Aorta (tissue), 5 donors: ENCODE measurements around the gene VSIG2. TPM values are rescaled to one million over a fixed set of nuclear protein-coding genes. Genes with fewer than 3 reads are reported as not detected.

Experiments
- ATAC-seq: fragments of 200-7000 bp; cut with Tn5 transposase; one replicate; pipeline ENCODE4 v1.9.1; 2022; ENCODE audit warnings: moderate library complexity; ENCODE audit not compliant: low FRiP score
- DNase-seq, 2 donors: peaks; one replicate each; pipeline ENCODE4 v3.0.0-alpha.2; 2020
- H3K27ac ChIP-seq, 2 donors: one replicate each; pipeline ENCODE4 v1.5.1; 2013; ENCODE audit warnings: low read length in 2 of 2, mild to moderate bottlenecking in 2 of 2, moderate library complexity in 2 of 2, control low read depth in 1 of 2, inconsistent platforms in 1 of 2, low read depth in 1 of 2
- H3K27me3 ChIP-seq, 2 donors: one replicate each; pipeline ENCODE4 v1.6.1; 2013; ENCODE audit warnings: control low read depth in 1 of 2, low read length in 1 of 2, mild to moderate bottlenecking in 1 of 2, moderate library complexity in 1 of 2; ENCODE audit not compliant: insufficient read depth in 2 of 2, control insufficient read depth in 1 of 2
- H3K36me3 ChIP-seq, 2 donors: one replicate each; pipeline ENCODE4 v1.6.1; 2013; ENCODE audit warnings: control low read depth in 1 of 2, low read length in 1 of 2, mild to moderate bottlenecking in 1 of 2; ENCODE audit not compliant: insufficient read depth in 2 of 2, control insufficient read depth in 1 of 2
- H3K4me1 ChIP-seq, 2 donors: one replicate each; pipeline ENCODE4 v1.6.1; 2013; ENCODE audit warnings: low read length in 2 of 2, control low read depth in 1 of 2, mild to moderate bottlenecking in 1 of 2, moderate library complexity in 1 of 2; ENCODE audit not compliant: insufficient read depth in 2 of 2, control insufficient read depth in 1 of 2
- H3K4me3 ChIP-seq, 2 donors: one replicate each; pipeline ENCODE4 v1.5.1; 2013; ENCODE audit warnings: low read length in 2 of 2, control low read depth in 1 of 2, mild to moderate bottlenecking in 1 of 2
- H3K9me3 ChIP-seq: one replicate; pipeline ENCODE4 v1.6.1; 2013; ENCODE audit warnings: mild to moderate bottlenecking, low read length; ENCODE audit not compliant: control insufficient read depth
- WGBS, 2 donors: extraction: QIAGEN DNeasy Blood & Tissue Kit; methylation state at CpG; one replicate each; pipeline ENCODE4 v1.1.7; 2013; 5-methylcytosine and 5-hydroxymethylcytosine counted together
- intact Hi-C, 2 donors: fragments of 100-400 bp; cut with DNase I; formaldehyde crosslinking; loops; one replicate each; pipeline versions ENCODE4 v1.14.2 to v1.15.0; 2022
- polyA plus RNA-seq, 2 donors: library from polyadenylated mRNA; stranded (reverse); fragments of 200-250 nt; gene quantifications; one replicate each; pipeline ENCODE4 v1.2.3, GENCODE V29; 2013
- total RNA-seq, 2 donors: library from RNA; stranded (reverse); fragmentation: NEBNext Ultra II Directional; extraction: Animal tissue kit (Norgen Biotek cat#: 25700); gene quantifications; one replicate each; pipeline ENCODE4 v1.2.1, GENCODE V29; 2021
- donor health status: healthy with polysubstance abuse.
- donor health status: Bipolar disorder and iron deficiency.
- donor health status: DM: no; HTN: no; CAD: no.
- donor health status: DM: no; HTN: no; CAD: no.
- donor health status: DM: yes; HTN: yes; CAD: no.

Gene VSIG2
- total and polyA plus RNA-seq, 4 donors, result 1.9 to 6.9 (median 3.5) TPM

DNA sequence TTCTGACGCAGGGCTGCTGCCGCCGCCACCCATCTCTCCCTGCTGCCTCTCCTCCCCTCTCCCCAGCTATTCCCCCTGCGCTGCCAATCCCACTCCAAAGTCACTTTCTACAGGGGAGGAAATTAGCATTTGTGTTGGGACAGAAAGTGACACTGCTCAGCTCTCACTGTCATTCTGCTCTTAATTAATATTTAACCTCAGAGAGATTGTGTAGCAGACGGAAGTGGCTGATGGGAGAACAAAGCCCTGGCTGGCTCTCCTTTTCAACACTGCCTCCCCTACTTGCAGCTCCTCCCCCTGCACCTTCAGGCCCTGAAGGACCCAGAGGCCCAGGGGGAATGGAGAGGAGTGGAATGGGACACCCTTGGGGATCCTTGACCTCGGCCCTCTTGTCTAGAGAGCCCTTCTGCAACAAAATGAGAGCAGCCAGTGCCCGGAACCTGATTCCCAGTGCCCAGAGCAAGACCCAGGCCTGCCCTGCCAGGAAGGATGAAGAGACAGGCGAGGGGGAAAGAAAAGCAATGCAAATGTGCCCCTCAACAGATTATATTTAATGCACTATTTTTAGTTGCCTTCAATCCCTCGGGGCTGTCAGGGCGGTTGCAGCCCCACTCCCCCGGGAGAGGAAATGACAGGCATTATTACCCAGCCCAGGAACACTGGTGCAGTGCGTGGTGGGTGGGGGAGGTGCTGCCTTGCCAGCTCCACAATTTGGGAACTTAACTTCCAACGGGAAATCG, 26.9 kb downstream of the VSIG2 start:
- no peaks in the 10 kb centered on the region for H3K4me1 ChIP-seq
- no peaks in the 10 kb centered on the region for H3K27me3 ChIP-seq
- H3K27ac ChIP-seq, result peak overlapping the region in 1 of 2 donors; percentile 61
- intact Hi-C loops, result no loop called here
- WGBS, 2 donors, result 31 to 32% methylated on average over 14 of the region's 14 CpGs
- H3K4me3 ChIP-seq, result no peak overlapping the region
- no peaks in the 10 kb centered on the region for H3K9me3 ChIP-seq
- ATAC-seq (peak; percentile 70), DNase-seq (peak in 1 of 2 donors; percentile 84)
- H3K36me3 ChIP-seq, result no peaks in the 10 kb centered on the region

DNA sequence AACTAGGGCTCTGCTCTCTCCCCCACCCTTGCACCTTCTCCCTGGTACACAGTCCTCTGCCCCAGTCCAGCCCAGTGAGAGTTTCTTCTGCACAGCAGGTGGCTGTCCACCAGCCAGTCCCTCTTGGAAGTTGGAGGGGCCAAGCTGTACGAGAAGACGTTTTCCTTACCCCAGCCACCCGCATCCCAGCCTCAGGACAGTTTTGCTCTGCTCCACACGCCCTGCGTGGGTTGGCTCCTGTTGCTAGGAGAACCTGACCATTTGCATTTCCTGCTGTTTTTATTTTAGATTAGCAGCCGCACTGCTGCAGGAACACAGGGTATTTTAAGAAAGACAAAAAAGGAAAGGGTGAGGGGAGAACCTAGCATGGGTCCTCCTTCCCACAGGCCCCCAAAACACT, 29.9 kb downstream of the VSIG2 start:
- Histone ChIP-seq H3K36me3 (no peaks in the 10 kb centered on the region), H3K27ac (no peak overlapping the region), H3K9me3 (no peaks in the 10 kb centered on the region), H3K4me1 (no peaks in the 10 kb centered on the region), H3K4me3 (no peak overlapping the region), H3K27me3 (no peaks in the 10 kb centered on the region)
- intact Hi-C loops, result no loop called here
- ATAC-seq (no peak), DNase-seq (no peak)
- WGBS, 2 donors, result 49 to 51% methylated on average over 6 of the region's 6 CpGs

DNA sequence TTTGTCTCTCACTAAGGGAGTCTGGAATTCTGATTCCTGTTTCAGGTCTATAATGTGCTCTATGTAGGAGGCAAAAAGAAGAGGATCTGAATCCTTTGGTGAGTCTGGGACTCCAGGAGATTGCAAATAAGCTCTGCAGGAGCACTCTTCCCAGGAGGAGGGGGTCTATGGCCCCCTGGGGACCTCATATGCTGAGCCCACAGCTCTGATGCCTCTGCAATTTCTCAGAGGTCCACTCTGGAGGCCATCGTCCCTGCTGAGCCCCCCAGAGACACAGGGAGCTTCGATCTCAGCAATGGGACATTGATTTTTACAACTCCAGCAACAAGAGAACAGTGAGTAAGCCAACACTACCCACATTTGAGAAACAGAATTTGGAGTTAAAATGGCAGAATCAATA, 32.5 kb downstream of the VSIG2 start:
- Histone ChIP-seq H3K36me3 (no peaks in the 10 kb centered on the region), H3K4me1 (no peaks in the 10 kb centered on the region), H3K27ac (no peak overlapping the region), H3K4me3 (no peak overlapping the region), H3K9me3 (no peaks in the 10 kb centered on the region), H3K27me3 (no peaks in the 10 kb centered on the region)
- ATAC-seq (no peak), DNase-seq (no peak)
- intact Hi-C loops, result loop anchor here (2.0 to 5.0 kb wide), 2 partner anchors 37 to 43 kb away; no protein-coding TSS in a partner anchor
- WGBS, 2 donors, result 89 to 90% methylated on average over 2 of the region's 2 CpGs

DNA sequence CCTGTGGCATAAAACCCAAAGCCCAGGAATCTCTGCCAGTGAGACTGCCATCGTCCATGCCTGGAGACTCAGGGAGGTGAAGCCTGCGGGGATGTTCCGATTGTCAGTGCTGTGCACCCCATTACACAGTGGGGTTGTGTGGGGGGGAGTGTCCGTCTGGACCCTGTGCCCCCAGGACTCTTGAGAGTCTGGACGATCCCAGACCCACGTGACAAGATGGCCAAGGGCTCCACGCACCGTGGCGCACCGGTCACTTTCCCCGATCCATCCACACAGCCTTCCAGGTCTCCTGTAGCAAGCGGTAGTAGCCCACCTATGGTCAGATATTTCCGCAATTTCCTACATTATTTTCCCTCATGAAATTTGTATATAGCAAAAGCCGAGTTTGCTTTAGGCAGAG, 33.3 kb downstream of the VSIG2 start:
- 73 to 83% methylated on average over 14 of the region's 14 CpGs for WGBS, 2 donors
- H3K4me3 ChIP-seq, result no peak overlapping the region
- H3K4me1 ChIP-seq, result no peaks in the 10 kb centered on the region
- intact Hi-C loops, result loop anchor here (2.0 to 5.0 kb wide), 2 partner anchors 36 to 42 kb away; no protein-coding TSS in a partner anchor
- H3K27ac ChIP-seq, result no peak overlapping the region
- no peak for ATAC-seq
- no peaks in the 10 kb centered on the region for H3K36me3 ChIP-seq
- DNase-seq, result no peak
- no peaks in the 10 kb centered on the region for H3K9me3 ChIP-seq
- H3K27me3 ChIP-seq, result no peaks in the 10 kb centered on the region

DNA sequence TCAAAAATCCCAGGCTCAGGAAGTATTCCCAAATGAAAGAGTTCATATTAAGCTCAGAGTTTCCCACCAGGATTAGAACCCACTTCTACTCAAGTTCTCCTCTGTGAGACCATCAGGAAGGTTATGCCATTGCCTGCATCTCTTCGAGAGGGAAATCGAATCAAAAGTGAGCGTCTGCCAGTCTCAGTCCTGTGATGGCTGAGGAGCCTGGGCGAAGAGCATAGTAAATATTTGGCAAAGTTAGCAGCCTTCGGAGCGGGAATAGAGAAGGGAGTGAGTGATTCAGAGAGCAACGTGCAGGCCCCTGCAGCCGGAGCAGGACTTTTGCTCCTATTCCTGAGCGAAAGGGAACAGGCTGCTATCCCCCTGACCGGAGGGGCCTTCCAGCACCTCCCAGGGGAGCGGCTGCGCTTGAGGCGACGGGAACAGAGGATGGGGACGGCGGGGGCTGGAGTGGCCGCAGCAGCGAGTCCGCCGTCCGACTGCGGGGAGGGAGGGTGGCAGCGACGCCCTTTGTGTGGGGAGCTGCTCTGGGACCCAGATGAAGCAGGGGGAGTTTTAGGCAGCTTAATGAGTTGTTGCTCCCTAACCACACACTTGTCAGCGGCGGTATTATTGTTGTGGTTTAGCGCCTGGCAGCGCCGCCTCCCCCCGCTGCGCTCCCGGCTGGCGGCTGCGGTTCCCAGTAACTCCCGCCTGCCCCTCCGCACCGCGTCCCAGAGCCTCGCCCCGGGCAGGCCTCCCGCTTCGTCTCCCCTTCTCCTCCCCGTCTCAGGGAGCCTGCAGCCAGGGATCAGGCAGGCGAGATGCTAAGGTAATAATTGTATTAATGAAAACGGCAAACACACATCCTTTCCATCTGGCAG, 34.0 kb downstream of the VSIG2 start:
- peak overlapping the region in 1 of 2 donors; percentile 15 for H3K4me3 ChIP-seq
- DNase-seq, result peak; percentile 64 to 79
- H3K4me1 ChIP-seq, result no peaks in the 10 kb centered on the region
- 1% methylated on average over 39 to 45 of the region's 45 CpGs for WGBS, 2 donors
- peak overlapping the region in 1 of 2 donors; percentile 1 for H3K27ac ChIP-seq
- H3K36me3 ChIP-seq, result no peaks in the 10 kb centered on the region
- H3K27me3 ChIP-seq, result no peaks in the 10 kb centered on the region
- peak; percentile 60 for ATAC-seq
- no peaks in the 10 kb centered on the region for H3K9me3 ChIP-seq
- intact Hi-C loops, result loop anchor here (2.0 to 5.0 kb wide), 2 partner anchors 36 to 41 kb away; no protein-coding TSS in a partner anchor

DNA sequence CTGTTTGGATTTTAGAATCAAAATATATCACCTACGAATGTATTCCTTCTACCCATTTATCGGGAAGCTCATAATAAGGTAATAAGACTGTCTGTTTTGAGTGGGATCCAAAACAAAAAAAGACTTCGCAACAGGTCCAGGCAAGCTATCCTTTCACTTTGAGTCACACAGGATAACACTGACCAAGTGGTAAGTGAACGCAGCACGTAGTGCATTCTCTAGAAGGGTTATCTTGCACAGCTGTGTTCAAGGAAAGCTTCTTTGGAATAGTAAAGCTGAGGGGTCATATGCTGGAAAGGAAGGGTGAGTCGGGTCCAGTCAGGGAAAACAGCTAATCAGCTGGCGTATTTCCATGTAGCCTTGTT, 34.7 kb downstream of the VSIG2 start:
- ATAC-seq, result peak; percentile 46
- intact Hi-C loops, result loop anchor here in 1 of 2 donors (5.0 kb wide), 1 partner anchor 35 kb away; no protein-coding TSS in a partner anchor

DNA sequence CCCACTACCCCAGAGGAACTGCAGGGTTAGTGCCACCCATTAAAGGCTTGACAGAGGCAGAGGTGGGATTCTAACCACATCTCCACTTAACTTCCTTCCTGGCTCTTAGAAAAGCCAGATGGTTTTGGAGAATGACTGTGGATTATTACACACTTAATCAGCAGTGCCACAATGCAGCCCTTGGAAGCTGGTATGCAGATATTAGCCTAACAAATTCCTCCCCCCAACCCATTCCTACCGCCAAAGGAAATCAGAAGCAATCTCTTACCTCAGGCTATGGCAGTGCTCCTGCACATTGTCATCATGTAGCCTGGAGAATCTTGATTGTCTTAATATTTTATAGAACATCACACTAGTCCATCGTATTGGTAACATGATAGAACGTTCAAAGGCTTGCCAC, 35.5 kb downstream of the VSIG2 start:
- Histone ChIP-seq H3K27ac (no peak overlapping the region), H3K4me1 (no peaks in the 10 kb centered on the region), H3K36me3 (no peaks in the 10 kb centered on the region), H3K9me3 (no peaks in the 10 kb centered on the region), H3K27me3 (no peaks in the 10 kb centered on the region), H3K4me3 (no peak overlapping the region)
- no peak for DNase-seq
- WGBS, 2 donors, result 90 to 96% methylated on average over 3 of the region's 3 CpGs
- ATAC-seq, result no peak
- intact Hi-C loops, result loop anchor here in 1 of 2 donors (5.0 kb wide), 1 partner anchor 34 kb away; no protein-coding TSS in a partner anchor

More for the DNA sequence above, 34.7 kb downstream of the VSIG2 start:
- H3K4me3 ChIP-seq, result no peak overlapping the region
- H3K27ac ChIP-seq, result peak overlapping the region in 1 of 2 donors; percentile 1
- no peaks in the 10 kb centered on the region for H3K36me3 ChIP-seq
- no peak for DNase-seq
- 44 to 51% methylated on average over 7 of the region's 7 CpGs for WGBS, 2 donors
- no peaks in the 10 kb centered on the region for H3K9me3 ChIP-seq
- no peaks in the 10 kb centered on the region for H3K4me1 ChIP-seq
- no peaks in the 10 kb centered on the region for H3K27me3 ChIP-seq

DNA sequence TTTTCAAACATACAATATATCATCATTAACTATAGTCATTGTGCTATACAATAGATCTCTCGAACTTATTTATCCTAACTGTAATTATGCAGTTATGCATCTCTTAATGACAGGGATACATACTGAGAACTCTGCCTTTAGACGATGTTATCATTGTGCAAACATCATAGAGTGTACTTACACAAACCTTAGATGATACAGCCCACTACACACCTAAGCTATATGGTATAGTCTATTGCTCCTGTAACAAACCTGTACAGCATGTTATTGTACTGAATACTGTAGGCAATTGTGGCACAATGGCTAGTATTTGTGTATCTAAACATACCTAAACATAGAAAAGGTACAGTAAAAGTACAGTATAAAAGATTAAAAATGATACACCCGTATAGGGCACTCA, 39.7 kb downstream of the VSIG2 start:
- intact Hi-C loops, result no loop called here
- Histone ChIP-seq H3K27ac (no peak overlapping the region), H3K36me3 (no peaks in the 10 kb centered on the region), H3K4me3 (no peak overlapping the region), H3K9me3 (peaks cover 6% of the 10 kb centered on the region), H3K27me3 (no peaks in the 10 kb centered on the region), H3K4me1 (no peaks in the 10 kb centered on the region)
- no peak for DNase-seq
- 71 to 78% methylated on average over 3 of the region's 3 CpGs for WGBS, 2 donors
- no peak for ATAC-seq
